ENCODE results near the gene CYBRD1. TPM values are rescaled to one million over a fixed set of nuclear protein-coding genes. Genes with fewer than 3 reads are reported as not detected.

CYBRD1 gene
- total RNA-seq, 1 donor from 2014 or later, result 48.4 TPM

GRCh38 chr2:171566753-171567152, 44.5 kb downstream of the CYBRD1 start:
- Histone ChIP-seq H3K9me3 (replicated peaks) (no peaks in the 10 kb centered on the region), H3K4me3 (no peak overlapping the region), H3K36me3 (no peaks in the 10 kb centered on the region), H3K4me1 (no peaks in the 10 kb centered on the region), H3K27ac (replicated peaks) (no peak overlapping the region), H3K27me3 (ENCODE audit: low read depth) (peaks cover 11% of the 10 kb centered on the region)
- intact Hi-C loops (cut with micrococcal nuclease), result no loop called here
- no peak for TF ChIP-seq CTCF (IDR thresholded peaks at IDR 0.05; ENCODE audit: borderline replicate concordance)
- DNase-seq, result no peak

- intact Hi-C loops (cut with micrococcal nuclease), result no loop called here
- no peaks in the 10 kb centered on the region for H3K4me1 ChIP-seq
- peaks cover 13% of the 10 kb centered on the region for H3K27me3 ChIP-seq (ENCODE audit: low read depth)
- no peak for TF ChIP-seq CTCF (IDR thresholded peaks at IDR 0.05; ENCODE audit: borderline replicate concordance)
- H3K27ac ChIP-seq (replicated peaks), result no peak overlapping the region
- no peak overlapping the region for H3K4me3 ChIP-seq
- H3K36me3 ChIP-seq, result no peaks in the 10 kb centered on the region
- no peak for DNase-seq
- H3K9me3 ChIP-seq (replicated peaks), result no peaks in the 10 kb centered on the region
Observed at GRCh38 chr2:171568089-171568488, 45.8 kb downstream of the CYBRD1 start.

- TF ChIP-seq CTCF (IDR thresholded peaks at IDR 0.05; ENCODE audit: borderline replicate concordance), result no peak
- H3K9me3 ChIP-seq (replicated peaks), result no peaks in the 10 kb centered on the region
- no peak for DNase-seq
- H3K27me3 ChIP-seq (ENCODE audit: low read depth), result peaks cover 13% of the 10 kb centered on the region
- no peak overlapping the region for H3K27ac ChIP-seq (replicated peaks)
- intact Hi-C loops (cut with micrococcal nuclease), result no loop called here
- H3K36me3 ChIP-seq, result no peaks in the 10 kb centered on the region
- H3K4me1 ChIP-seq, result no peaks in the 10 kb centered on the region
- H3K4me3 ChIP-seq, result no peak overlapping the region
Observed at GRCh38 chr2:171571721-171572120, 49.4 kb downstream of the CYBRD1 start.

GRCh38 chr2:171574149-171574795, 52.0 kb downstream of the CYBRD1 start:
- Histone ChIP-seq H3K36me3 (no peaks in the 10 kb centered on the region), H3K4me1 (no peaks in the 10 kb centered on the region), H3K27ac (replicated peaks) (no peak overlapping the region), H3K9me3 (replicated peaks) (no peaks in the 10 kb centered on the region), H3K4me3 (no peak overlapping the region), H3K27me3 (ENCODE audit: low read depth) (peaks cover 13% of the 10 kb centered on the region)
- TF ChIP-seq CTCF (IDR thresholded peaks at IDR 0.05; ENCODE audit: borderline replicate concordance), result peak; percentile 99
- DNase-seq, result peak; percentile 80
- intact Hi-C loops (cut with micrococcal nuclease), result no loop called here

GRCh38 chr2:171575606-171576005, 53.3 kb downstream of the CYBRD1 start:
- Histone ChIP-seq H3K27me3 (ENCODE audit: low read depth) (peaks cover 8% of the 10 kb centered on the region), H3K36me3 (no peaks in the 10 kb centered on the region), H3K9me3 (replicated peaks) (no peaks in the 10 kb centered on the region), H3K27ac (replicated peaks) (no peak overlapping the region), H3K4me1 (no peaks in the 10 kb centered on the region), H3K4me3 (no peak overlapping the region)
- TF ChIP-seq CTCF (IDR thresholded peaks at IDR 0.05; ENCODE audit: borderline replicate concordance), result no peak
- intact Hi-C loops (cut with micrococcal nuclease), result no loop called here
- no peak for DNase-seq
